Osteocyte (in vitro differentiated cells): ENCODE measurements around the gene TMC7. TPM values are rescaled to one million over a fixed set of nuclear protein-coding genes. Genes with fewer than 3 reads are reported as not detected.
A peak's percentile ranks its signal among the peaks of the same experiment; 100 is the strongest.

ENCODE experiments used
- DNase-seq: peaks from one replicate; pipeline ENCODE4 v3.0.0; 2021; ENCODE audit warnings: mixed read lengths; ENCODE audit not compliant: unreplicated experiment; ENCODE audit errors: extremely low spot score
- H3K27ac Mint-ChIP-seq: one replicate; pipeline ENCODE4 v1.8.0; 2021; ENCODE audit warnings: mild to moderate bottlenecking, mixed read lengths; ENCODE audit not compliant: unreplicated experiment
- H3K27me3 Mint-ChIP-seq: one replicate; pipeline ENCODE4 v1.8.0; 2021; ENCODE audit warnings: mixed read lengths; ENCODE audit not compliant: unreplicated experiment
- H3K36me3 Mint-ChIP-seq: one replicate; pipeline ENCODE4 v1.8.0; 2021; ENCODE audit warnings: mixed read lengths; ENCODE audit not compliant: unreplicated experiment
- H3K4me1 Mint-ChIP-seq: one replicate; pipeline ENCODE4 v1.8.0; 2021; ENCODE audit warnings: mixed read lengths; ENCODE audit not compliant: unreplicated experiment
- H3K4me3 Mint-ChIP-seq: one replicate; pipeline ENCODE4 v1.8.0; 2021; ENCODE audit warnings: mild to moderate bottlenecking, moderate library complexity, mixed read lengths; ENCODE audit not compliant: unreplicated experiment
- H3K9me3 Mint-ChIP-seq: one replicate; pipeline ENCODE4 v1.8.0; 2021; ENCODE audit warnings: mixed read lengths; ENCODE audit not compliant: unreplicated experiment
- CTCF ChIP-seq: fragments of 200-600 bp; sonication (generic); IDR thresholded peaks from 2 replicates; pipeline ENCODE4 v1.5.0; 2021; ENCODE audit warnings: antibody characterized with exemption, mild to moderate bottlenecking, moderate library complexity
- long read RNA-seq: library from polyadenylated mRNA; unstranded; transcript quantifications from one replicate; pipeline ENCODE4 v2.0.0, GENCODE V29; 2021
- total RNA-seq: library from RNA; stranded (reverse); gene quantifications from 2 replicates; pipeline ENCODE4 v1.2.1, GENCODE V29; 2021

TMC7 gene
- total RNA-seq: 1.2 and 2.0 TPM in 2 replicates
- long read RNA-seq, partial matches to known transcripts: 1 of 2 reads
- long read RNA-seq, other reads (novel, unspliced or antisense): 1 of 2 reads

DNA sequence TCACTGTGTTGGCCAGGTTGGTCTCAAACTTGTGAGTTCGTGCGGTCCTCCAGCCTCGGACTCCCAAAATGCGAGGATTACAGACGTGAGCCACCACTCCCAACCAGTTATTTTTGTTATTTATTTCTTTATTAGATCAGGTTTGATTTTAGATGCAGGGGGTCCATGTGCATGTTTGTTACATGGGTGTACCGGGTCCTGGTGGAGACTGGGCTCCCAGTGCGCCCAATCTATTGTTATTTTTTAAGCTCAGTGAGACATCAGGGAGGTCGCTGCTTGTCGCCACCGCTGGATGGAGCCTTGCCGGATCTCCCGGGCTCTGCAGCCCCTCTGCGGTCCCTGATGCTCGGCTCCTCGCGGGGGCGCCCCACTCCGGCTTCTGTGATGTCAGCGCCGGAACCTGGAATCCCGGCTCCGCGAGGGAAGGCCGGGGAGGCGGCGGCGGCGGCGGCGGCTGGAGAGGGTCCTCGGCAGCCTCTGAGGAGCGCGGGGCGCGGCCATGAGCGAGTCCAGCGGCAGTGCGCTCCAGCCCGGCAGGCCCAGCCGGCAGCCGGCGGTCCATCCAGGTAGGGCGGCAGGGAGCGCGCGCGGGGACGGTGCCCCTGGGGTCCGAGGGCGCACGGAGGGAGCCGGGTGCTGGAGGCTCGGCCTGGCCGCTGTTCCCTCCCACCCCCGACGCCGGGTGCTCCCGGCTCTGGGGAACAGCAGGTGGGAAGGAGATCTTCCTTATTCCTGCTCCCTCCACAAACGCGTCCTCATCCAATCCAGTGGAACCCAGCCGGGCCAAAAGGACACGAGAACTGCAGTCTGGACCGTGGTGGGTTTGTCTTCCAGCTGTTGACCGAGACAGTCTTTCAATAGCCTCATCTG is at the start of gene TMC7:
TMC7 (plus strand) TSS at position 370 of the 870 bp plus-strand sequence; CDS start at position 500, 130 bp downstream.
- H3K27ac Mint-ChIP-seq: peak within 1 kb of the TSS; percentile 72
- no peaks in the 10 kb centered on the region for H3K36me3 Mint-ChIP-seq
- no peaks in the 10 kb centered on the region for H3K9me3 Mint-ChIP-seq
- peak; percentile 94 for TF ChIP-seq CTCF
- H3K27me3 Mint-ChIP-seq: peaks cover 8% of the 10 kb centered on the region
- peak; percentile 97 for DNase-seq
- peaks cover 14% of the 10 kb centered on the region for H3K4me1 Mint-ChIP-seq
- peak within 1 kb of the TSS; percentile 77 for H3K4me3 Mint-ChIP-seq

- TF ChIP-seq CTCF: no peak
- DNase-seq: no peak
- no peaks in the 10 kb centered on the region for H3K9me3 Mint-ChIP-seq
- H3K27ac Mint-ChIP-seq: no peak overlapping the region
- H3K27me3 Mint-ChIP-seq: peaks cover 10% of the 10 kb centered on the region
- peaks cover 17% of the 10 kb centered on the region for H3K4me1 Mint-ChIP-seq
- no peaks in the 10 kb centered on the region for H3K36me3 Mint-ChIP-seq
- no peak overlapping the region for H3K4me3 Mint-ChIP-seq
Observed at GRCh38 chr16:18936727-18937340, 46.9 kb upstream of the TMC7 start.

DNA sequence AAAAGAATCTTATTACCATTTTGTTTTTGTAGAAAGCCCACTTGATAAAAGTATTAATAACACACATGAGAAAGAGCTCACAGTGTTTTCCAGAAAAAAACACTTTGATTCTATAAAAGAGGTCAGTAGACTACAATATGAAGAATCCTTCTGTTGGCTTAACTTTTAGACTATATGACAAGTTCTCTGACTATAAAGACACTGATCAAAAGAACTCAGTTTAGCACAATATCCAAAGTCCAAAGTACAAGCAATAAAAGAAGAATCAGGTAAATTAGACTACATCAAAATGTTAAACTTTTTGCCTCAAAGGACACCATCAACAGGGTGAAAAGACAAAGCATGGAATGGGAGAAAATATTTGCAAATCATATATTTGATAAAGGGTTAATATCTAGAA is 46.3 kb upstream of the TMC7 start:
- Mint-ChIP-seq H3K9me3 (no peaks in the 10 kb centered on the region), H3K36me3 (no peaks in the 10 kb centered on the region), H3K27ac (no peak overlapping the region), H3K4me1 (peaks cover 12% of the 10 kb centered on the region), H3K4me3 (no peak overlapping the region), H3K27me3 (peaks cover 10% of the 10 kb centered on the region)
- no peak for TF ChIP-seq CTCF
- DNase-seq: no peak

DNA sequence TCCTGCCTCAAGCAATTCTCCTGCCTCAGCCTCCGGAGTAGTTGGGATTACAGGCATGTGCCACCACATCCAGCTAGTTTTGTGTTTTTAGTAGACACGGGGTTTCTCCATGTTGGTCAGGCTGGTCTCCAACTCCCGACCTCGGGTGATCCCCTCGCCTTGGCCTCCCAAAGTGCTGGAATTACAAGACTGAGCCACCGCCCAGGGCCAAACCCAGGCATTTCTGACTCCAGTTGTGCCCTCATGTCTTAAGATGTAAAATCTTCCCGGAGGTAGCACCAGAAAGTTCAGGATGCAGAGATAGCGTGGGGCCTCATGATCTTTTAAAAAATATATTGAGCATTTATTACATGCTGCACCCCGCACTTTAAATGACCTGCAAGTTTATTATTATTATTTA is 44.7 kb upstream of the TMC7 start:
- TF ChIP-seq CTCF: no peak
- no peak for DNase-seq
- H3K27ac Mint-ChIP-seq: no peak overlapping the region
- no peaks in the 10 kb centered on the region for H3K4me1 Mint-ChIP-seq
- H3K27me3 Mint-ChIP-seq: peaks cover 10% of the 10 kb centered on the region
- no peak overlapping the region for H3K4me3 Mint-ChIP-seq
- no peaks in the 10 kb centered on the region for H3K9me3 Mint-ChIP-seq
- no peaks in the 10 kb centered on the region for H3K36me3 Mint-ChIP-seq

DNA sequence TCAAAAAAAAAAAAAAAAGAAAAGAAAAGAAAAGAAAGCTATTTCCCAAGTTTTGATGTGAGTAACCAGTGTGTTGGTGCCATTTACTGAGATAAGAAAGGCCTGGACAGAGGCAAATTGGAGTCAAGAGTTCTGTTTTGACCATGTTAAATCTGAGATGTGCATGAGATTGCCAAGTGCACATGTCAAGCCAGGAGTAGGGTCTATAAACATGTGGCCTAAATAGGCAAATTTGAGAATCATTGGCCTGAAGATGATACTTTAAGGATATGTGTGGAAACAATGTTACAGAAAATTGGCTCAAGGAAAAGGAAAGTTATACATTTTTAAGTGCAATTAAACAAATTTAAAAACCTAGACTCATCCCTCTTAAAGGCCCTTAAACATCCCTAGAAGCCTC is 42.3 kb upstream of the TMC7 start:
- no peak overlapping the region for H3K4me3 Mint-ChIP-seq
- DNase-seq: no peak
- no peak for TF ChIP-seq CTCF
- H3K4me1 Mint-ChIP-seq: peaks cover 2% of the 10 kb centered on the region
- peaks cover 14% of the 10 kb centered on the region for H3K27me3 Mint-ChIP-seq
- H3K9me3 Mint-ChIP-seq: no peaks in the 10 kb centered on the region
- H3K27ac Mint-ChIP-seq: no peak overlapping the region
- no peaks in the 10 kb centered on the region for H3K36me3 Mint-ChIP-seq
